GM13977 (cell line): ENCODE measurements around the gene ERBB4.

Source experiments
- DNase-seq: peaks from one replicate; pipeline ENCODE4 v3.0.0; 2012; ENCODE audit warnings: low spot score
- in situ Hi-C: fragments of 300-500 bp; cut with MboI; formaldehyde crosslinking; loops from one replicate; pipeline ENCODE4 v1.12.0; 2022; ENCODE audit warnings: low sequenced_read_pairs, low pct_unique_long_range_greater_than_20kb, mixed read lengths, inconsistent platforms; ENCODE audit not compliant: unreplicated experiment
- TF ChIP-seq, protein P1 (sequence below): IDR thresholded peaks from 2 replicates; pipeline ENCODE4 v1.5.1; 2012; ENCODE audit warnings: mild to moderate bottlenecking, control low read depth; ENCODE audit not compliant: insufficient read depth; ENCODE audit errors: extremely low read depth, missing control alignments

The ERBB4 gene

DNA sequence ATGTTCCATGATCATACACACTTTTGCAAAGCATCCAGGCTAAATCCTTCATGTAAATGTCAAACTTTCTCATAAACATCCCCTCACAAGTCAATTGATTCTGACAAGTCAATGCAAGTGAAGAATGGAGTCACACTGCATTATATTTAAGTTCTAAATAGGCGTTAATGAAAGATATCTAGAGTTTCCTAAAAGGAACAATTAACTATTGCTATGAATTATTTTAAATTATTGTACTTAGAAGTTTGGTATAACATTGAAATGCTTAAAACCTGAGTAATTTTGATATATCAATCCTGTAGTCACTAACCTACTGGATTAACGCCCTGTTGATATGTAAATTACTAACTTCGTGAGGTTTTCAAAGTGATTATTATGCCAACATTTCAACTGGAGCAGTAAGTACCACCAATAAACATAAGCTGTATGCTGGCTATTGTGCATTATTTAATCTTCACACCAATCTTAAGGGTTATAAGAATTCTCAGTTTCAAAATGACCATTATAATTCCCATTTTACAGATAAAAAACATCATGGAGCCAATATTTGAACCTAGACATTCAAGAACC is 884.3 kb downstream of the ERBB4 start:
- no peak for DNase-seq
- in situ Hi-C loops, result no loop called here
- TF ChIP-seq, protein P1, sequence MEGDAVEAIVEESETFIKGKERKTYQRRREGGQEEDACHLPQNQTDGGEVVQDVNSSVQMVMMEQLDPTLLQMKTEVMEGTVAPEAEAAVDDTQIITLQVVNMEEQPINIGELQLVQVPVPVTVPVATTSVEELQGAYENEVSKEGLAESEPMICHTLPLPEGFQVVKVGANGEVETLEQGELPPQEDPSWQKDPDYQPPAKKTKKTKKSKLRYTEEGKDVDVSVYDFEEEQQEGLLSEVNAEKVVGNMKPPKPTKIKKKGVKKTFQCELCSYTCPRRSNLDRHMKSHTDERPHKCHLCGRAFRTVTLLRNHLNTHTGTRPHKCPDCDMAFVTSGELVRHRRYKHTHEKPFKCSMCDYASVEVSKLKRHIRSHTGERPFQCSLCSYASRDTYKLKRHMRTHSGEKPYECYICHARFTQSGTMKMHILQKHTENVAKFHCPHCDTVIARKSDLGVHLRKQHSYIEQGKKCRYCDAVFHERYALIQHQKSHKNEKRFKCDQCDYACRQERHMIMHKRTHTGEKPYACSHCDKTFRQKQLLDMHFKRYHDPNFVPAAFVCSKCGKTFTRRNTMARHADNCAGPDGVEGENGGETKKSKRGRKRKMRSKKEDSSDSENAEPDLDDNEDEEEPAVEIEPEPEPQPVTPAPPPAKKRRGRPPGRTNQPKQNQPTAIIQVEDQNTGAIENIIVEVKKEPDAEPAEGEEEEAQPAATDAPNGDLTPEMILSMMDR, result no peak

DNA sequence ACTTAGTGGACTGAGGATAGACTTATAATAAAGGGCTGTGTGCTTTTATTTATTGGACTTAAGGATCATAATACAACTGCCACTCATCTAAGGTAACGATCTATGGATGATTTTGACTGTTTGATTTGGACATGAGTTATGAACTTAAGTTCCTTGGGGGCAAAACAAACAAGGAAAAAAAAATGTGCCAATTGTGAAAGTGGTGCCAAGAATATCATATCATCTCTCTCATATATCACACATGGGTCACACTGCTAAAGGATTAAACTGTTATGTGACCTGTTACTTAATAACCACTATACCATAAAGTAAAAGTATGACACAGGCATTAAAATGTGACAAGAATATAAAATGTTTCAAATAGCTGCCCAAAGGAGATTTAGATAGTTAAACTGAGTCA is 886.3 kb downstream of the ERBB4 start:
- in situ Hi-C loops, result no loop called here
- DNase-seq, result no peak
- TF ChIP-seq, protein P1, result no peak

DNA sequence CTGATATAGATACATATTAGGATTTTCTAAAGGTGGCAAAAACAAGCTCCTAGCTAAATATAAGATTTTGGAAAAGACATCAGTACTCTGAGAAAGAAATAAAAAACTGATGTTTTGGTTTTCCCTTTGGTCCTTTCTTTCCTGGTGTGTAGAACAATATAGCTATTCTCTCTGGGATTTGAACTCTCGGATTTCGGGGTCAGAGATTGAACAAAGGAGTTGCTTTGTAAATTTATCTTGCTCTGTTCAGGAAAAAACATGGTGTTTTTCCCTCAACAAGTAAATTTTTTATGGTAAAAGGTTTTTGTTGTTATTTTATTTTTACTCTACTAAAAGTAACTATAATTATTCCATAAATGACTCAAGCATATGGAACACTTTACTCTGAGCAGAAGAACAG is 889.3 kb downstream of the ERBB4 start:
- in situ Hi-C loops, result no loop called here
- TF ChIP-seq, protein P1, result no peak
- DNase-seq, result no peak

DNA sequence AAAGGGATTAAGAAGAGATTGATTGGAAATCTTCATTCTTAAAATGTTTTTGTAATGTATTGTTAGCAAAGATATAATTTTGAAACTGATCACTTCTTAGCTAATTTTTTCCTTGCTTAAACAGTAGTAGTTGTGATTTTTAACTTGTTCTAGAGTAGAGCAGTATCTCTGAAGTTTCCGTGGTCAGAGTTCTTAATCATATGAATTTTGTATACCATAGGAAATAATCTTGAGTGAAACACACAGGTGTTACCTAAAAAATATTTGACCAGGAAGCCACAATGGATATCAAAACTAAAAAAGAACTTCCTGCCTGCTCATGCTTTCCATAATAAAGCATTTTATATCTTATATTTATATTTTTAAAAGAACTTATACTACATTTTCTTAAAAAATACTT is 907.1 kb downstream of the ERBB4 start:
- DNase-seq, result no peak
- TF ChIP-seq, protein P1, result no peak
- in situ Hi-C loops, result no loop called here

DNA sequence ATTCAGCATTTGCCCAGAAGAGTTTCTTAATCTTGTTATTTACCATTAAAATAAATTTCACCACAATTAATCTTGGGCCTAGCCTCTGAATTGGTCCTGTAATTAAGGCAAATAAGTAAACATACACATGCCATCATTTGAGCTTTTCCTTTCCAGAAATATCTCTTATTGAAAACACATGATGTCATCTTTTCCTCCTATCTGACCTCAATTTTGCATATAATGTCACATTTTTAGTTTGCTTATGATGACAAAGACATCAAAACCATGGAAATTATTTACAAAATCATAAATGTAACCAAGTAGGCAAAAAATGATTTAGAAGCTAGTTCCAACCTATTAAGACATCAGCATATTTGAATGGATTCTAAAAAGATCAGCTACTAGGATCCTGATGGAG is 915.5 kb downstream of the ERBB4 start:
- in situ Hi-C loops, result no loop called here
- TF ChIP-seq, protein P1, result no peak
- no peak for DNase-seq

DNA sequence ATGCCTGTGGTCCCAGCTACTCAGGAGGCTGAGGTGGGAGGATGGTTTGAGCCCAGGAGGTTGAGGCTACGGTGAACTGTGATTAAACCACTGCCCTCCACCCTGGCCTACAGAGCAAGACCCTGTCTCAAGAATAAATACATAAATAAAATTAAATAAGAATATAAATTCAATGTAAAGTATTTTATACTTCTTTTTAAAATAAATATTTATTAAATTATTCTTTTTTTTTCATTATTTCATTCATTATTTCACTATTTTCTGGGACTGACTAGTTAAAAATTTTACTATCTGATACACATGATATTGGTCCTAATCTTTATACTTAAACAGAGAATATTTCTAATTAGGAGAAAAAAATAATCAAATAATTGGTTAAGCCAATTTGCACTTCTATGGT is 917.6 kb downstream of the ERBB4 start:
- no peak for DNase-seq
- TF ChIP-seq, protein P1, result no peak
- in situ Hi-C loops, result no loop called here

DNA sequence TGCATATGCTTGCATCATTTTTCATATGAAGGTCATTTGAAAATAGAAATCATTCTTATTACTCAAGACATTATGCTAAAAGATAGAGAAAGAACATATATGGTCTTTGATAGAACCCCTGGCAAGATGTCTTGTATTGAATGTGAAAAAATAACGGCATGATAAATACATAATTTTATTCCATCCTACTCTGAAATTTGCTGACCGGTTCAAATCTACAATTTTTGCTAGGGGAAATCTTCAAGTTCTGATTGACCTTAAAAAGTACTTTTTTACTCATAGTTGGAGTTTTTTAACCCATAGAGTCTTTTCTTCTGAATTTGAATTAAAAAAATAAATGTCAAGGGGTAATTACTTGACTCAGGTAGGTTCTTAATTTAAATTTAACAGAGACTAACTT is 920.8 kb downstream of the ERBB4 start:
- in situ Hi-C loops, result no loop called here
- no peak for DNase-seq
- TF ChIP-seq, protein P1, result no peak
